WTC11 (cell line): Measurements from ENCODE around the gene ZNF669. TPM values are rescaled to one million over a fixed set of nuclear protein-coding genes. Genes with fewer than 3 reads are reported as not detected.

Experiments
- ATAC-seq: fragments of 200-7000 bp; cut with Tn5 transposase; 2 replicates; pipeline ENCODE4 v1.10.0; 2021; ENCODE audit warnings: mild to moderate bottlenecking, moderate library complexity
- CTCF ChIA-PET: fragments of 300-600 bp; sonication (Branson Sonifier 250); formaldehyde crosslinking; loops from one replicate; lab custom pipeline; 2021; ENCODE audit warnings: antibody characterized with exemption; lab: Charles Lee
- POLR2A ChIA-PET: fragments of 350-600 bp; sonication (Branson Sonifier 250); formaldehyde crosslinking; loops from one replicate; lab custom pipeline; 2021; ENCODE audit warnings: antibody characterized with exemption; lab: Charles Lee
- DNase-seq: peaks from one replicate; pipeline ENCODE4 v3.0.0; 2021; ENCODE audit warnings: low spot score
- H3K27ac Mint-ChIP-seq: 2 replicates; pipeline ENCODE4 v1.8.0; 2021; ENCODE audit warnings: mixed read lengths
- H3K27me3 Mint-ChIP-seq: 2 replicates; pipeline ENCODE4 v1.8.0; 2021; ENCODE audit warnings: low read depth, mild to moderate bottlenecking, moderate library complexity, mixed read lengths
- H3K36me3 Mint-ChIP-seq: 2 replicates; pipeline ENCODE4 v1.8.0; 2021; ENCODE audit warnings: mixed read lengths
- H3K4me1 Mint-ChIP-seq: 2 replicates; pipeline ENCODE4 v1.8.0; 2022; ENCODE audit warnings: mixed read lengths
- H3K4me3 Mint-ChIP-seq: 2 replicates; pipeline ENCODE4 v1.8.0; 2021; ENCODE audit warnings: mild to moderate bottlenecking, moderate library complexity, mixed read lengths
- H3K9me3 Mint-ChIP-seq: 2 replicates; pipeline ENCODE4 v1.8.0; 2021; ENCODE audit warnings: mixed read lengths
- ARID4B ChIP-seq: sonication (generic); formaldehyde crosslinking; IDR thresholded peaks from 2 replicates; pipeline ENCODE4 v1.8.0; 2023; ENCODE audit warnings: missing genetic modification reagents, mild to moderate bottlenecking, borderline replicate concordance
- CREB1 ChIP-seq: sonication (generic); formaldehyde crosslinking; IDR thresholded peaks from 2 replicates; pipeline ENCODE4 v1.8.0; 2023; ENCODE audit warnings: mild to moderate bottlenecking, missing genetic modification reagents
- CREM ChIP-seq: sonication (generic); formaldehyde crosslinking; IDR thresholded peaks from 2 replicates; pipeline ENCODE4 v1.8.1; 2022; ENCODE audit warnings: mild to moderate bottlenecking, missing genetic modification reagents, moderate library complexity
- ETV6 ChIP-seq: sonication (generic); formaldehyde crosslinking; IDR thresholded peaks from 2 replicates; pipeline ENCODE4 v1.8.1; 2022; ENCODE audit warnings: mild to moderate bottlenecking, missing genetic modification reagents
- FOXK1 ChIP-seq: sonication (generic); formaldehyde crosslinking; IDR thresholded peaks from 2 replicates; pipeline ENCODE4 v1.8.0; 2022; ENCODE audit warnings: mild to moderate bottlenecking, moderate library complexity, missing genetic modification reagents
- FOXP1 ChIP-seq: sonication (generic); formaldehyde crosslinking; IDR thresholded peaks from 2 replicates; pipeline ENCODE4 v1.8.0; 2022; ENCODE audit warnings: missing genetic modification reagents, mild to moderate bottlenecking, moderate library complexity, borderline replicate concordance
- HMGXB4 ChIP-seq: sonication (generic); formaldehyde crosslinking; IDR thresholded peaks from 2 replicates; pipeline ENCODE4 v1.8.1; 2023; ENCODE audit warnings: mild to moderate bottlenecking, moderate library complexity, missing genetic modification reagents
- NFE2L1 ChIP-seq: sonication (generic); formaldehyde crosslinking; IDR thresholded peaks from 2 replicates; pipeline ENCODE4 v1.8.1; 2023; ENCODE audit warnings: missing genetic modification reagents
- SMAD3 ChIP-seq: sonication (generic); formaldehyde crosslinking; IDR thresholded peaks from 2 replicates; pipeline ENCODE4 v1.8.0; 2022; ENCODE audit warnings: missing genetic modification reagents, mild to moderate bottlenecking, borderline replicate concordance
- TEAD1 ChIP-seq: sonication (generic); formaldehyde crosslinking; IDR thresholded peaks from 2 replicates; pipeline ENCODE4 v1.8.0; 2022; ENCODE audit warnings: mild to moderate bottlenecking, missing genetic modification reagents
- TEAD4 ChIP-seq: sonication (generic); formaldehyde crosslinking; IDR thresholded peaks from 2 replicates; pipeline ENCODE4 v1.8.0; 2022; ENCODE audit warnings: mild to moderate bottlenecking, missing genetic modification reagents
- TP53 ChIP-seq: sonication (generic); formaldehyde crosslinking; IDR thresholded peaks from 2 replicates; pipeline ENCODE4 v1.8.1; 2023; ENCODE audit warnings: mild to moderate bottlenecking, missing genetic modification reagents
- ZNF263 ChIP-seq: sonication (generic); formaldehyde crosslinking; IDR thresholded peaks from 2 replicates; pipeline ENCODE4 v1.8.1; 2022; ENCODE audit warnings: low read depth, mild to moderate bottlenecking, moderate library complexity, missing genetic modification reagents
- ZNF317 ChIP-seq: sonication (generic); formaldehyde crosslinking; IDR thresholded peaks from 2 replicates; pipeline ENCODE4 v1.8.1; 2023; ENCODE audit warnings: low read depth, mild to moderate bottlenecking, moderate library complexity, missing genetic modification reagents, borderline replicate concordance
- total RNA-seq: library from RNA; stranded (reverse); gene quantifications from 3 replicates; pipeline ENCODE4 v1.2.3, GENCODE V29; 2021
- TF ChIP-seq, protein P1 (sequence below): sonication (generic); formaldehyde crosslinking; IDR thresholded peaks from 2 replicates; pipeline ENCODE4 v1.8.1; 2022; ENCODE audit warnings: mild to moderate bottlenecking, moderate library complexity, missing genetic modification reagents
- TF ChIP-seq, protein P2 (sequence below): sonication (generic); formaldehyde crosslinking; IDR thresholded peaks from 2 replicates; pipeline ENCODE4 v1.8.0; 2022; ENCODE audit warnings: mild to moderate bottlenecking, missing genetic modification reagents
- TF ChIP-seq, protein P3 (sequence below): sonication (generic); formaldehyde crosslinking; IDR thresholded peaks from 2 replicates; pipeline ENCODE4 v1.8.0; 2022; ENCODE audit warnings: mild to moderate bottlenecking, missing genetic modification reagents
- TF ChIP-seq, protein P4 (sequence below): sonication (generic); formaldehyde crosslinking; IDR thresholded peaks from 2 replicates; pipeline ENCODE4 v1.8.1; 2023; ENCODE audit warnings: mild to moderate bottlenecking, missing genetic modification reagents
- TF ChIP-seq, protein P5 (sequence below): sonication (generic); formaldehyde crosslinking; IDR thresholded peaks from 2 replicates; pipeline ENCODE4 v1.8.0; 2022; ENCODE audit warnings: mild to moderate bottlenecking, missing genetic modification reagents
- TF ChIP-seq, protein P6 (sequence below): sonication (generic); formaldehyde crosslinking; IDR thresholded peaks from 2 replicates; pipeline ENCODE4 v1.8.0; 2023; ENCODE audit warnings: mild to moderate bottlenecking, missing genetic modification reagents

The ZNF669 gene
- total RNA-seq, 1 experiment from 2014 or later = 18.3 TPM

GRCh38 chr1:247078258-247079140 is 25.7 kb downstream of the ZNF669 start, which contains the start of gene ZNF670:
ZNF670 (minus strand) TSS chr1:247078811; CDS start chr1:247078596, 215 bp downstream.
- DNase-seq = peak; percentile 99
- peaks cover 40% of the 10 kb centered on the region for H3K9me3 Mint-ChIP-seq
- CTCF ChIA-PET = interaction anchor here (1.0 to 1.8 kb wide), 3 partner anchors 8 to 68 kb away, joined by 3 to 6 read pairs (median 5); no protein-coding TSS in a partner anchor
- TF ChIP-seq FOXK1 (CRISPR knock-in tag) (peak; percentile 46; the same call in 1 of the 2 replicates), TEAD1 (CRISPR knock-in tag) (peak; percentile 35; the same call in 1 of the 2 replicates), HMGXB4 (peak; percentile 89; the same call in 1 of the 2 replicates), CREB1 (CRISPR knock-in tag) (0 out of 2 replicates have a peak, but pooled peaks have one; percentile 64), SMAD3 (CRISPR knock-in tag) (0 out of 2 replicates have a peak, but pooled peaks have one; percentile 60), ARID4B (CRISPR knock-in tag) (peak; percentile 51; the same call in 1 of the 2 replicates), FOXP1 (CRISPR knock-in tag) (0 out of 2 replicates have a peak, but pooled peaks have one; percentile 38), TEAD4 (no peak), ETV6 (CRISPR knock-in tag) (peak; percentile 82; the same call in 1 of the 2 replicates), TP53 (CRISPR knock-in tag) (no peak), ZNF263 (CRISPR knock-in tag) (no peak), ZNF317 (CRISPR knock-in tag) (no peak), CREM (CRISPR knock-in tag) (peak; percentile 53; the same call in 1 of the 2 replicates), NFE2L1 (no peak)
- TF ChIP-seq, protein P1, sequence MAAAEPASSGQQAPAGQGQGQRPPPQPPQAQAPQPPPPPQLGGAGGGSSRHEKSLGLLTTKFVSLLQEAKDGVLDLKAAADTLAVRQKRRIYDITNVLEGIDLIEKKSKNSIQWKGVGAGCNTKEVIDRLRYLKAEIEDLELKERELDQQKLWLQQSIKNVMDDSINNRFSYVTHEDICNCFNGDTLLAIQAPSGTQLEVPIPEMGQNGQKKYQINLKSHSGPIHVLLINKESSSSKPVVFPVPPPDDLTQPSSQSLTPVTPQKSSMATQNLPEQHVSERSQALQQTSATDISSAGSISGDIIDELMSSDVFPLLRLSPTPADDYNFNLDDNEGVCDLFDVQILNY (CRISPR knock-in tag) = peak; percentile 61; the same call in 1 of the 2 replicates
- TF ChIP-seq, protein P2, sequence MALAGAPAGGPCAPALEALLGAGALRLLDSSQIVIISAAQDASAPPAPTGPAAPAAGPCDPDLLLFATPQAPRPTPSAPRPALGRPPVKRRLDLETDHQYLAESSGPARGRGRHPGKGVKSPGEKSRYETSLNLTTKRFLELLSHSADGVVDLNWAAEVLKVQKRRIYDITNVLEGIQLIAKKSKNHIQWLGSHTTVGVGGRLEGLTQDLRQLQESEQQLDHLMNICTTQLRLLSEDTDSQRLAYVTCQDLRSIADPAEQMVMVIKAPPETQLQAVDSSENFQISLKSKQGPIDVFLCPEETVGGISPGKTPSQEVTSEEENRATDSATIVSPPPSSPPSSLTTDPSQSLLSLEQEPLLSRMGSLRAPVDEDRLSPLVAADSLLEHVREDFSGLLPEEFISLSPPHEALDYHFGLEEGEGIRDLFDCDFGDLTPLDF (CRISPR knock-in tag) = peak; percentile 70; the same call in 1 of the 2 replicates
- TF ChIP-seq, protein P3, sequence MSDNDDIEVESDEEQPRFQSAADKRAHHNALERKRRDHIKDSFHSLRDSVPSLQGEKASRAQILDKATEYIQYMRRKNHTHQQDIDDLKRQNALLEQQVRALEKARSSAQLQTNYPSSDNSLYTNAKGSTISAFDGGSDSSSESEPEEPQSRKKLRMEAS (CRISPR knock-in tag) = peak; percentile 67
- TF ChIP-seq, protein P4, sequence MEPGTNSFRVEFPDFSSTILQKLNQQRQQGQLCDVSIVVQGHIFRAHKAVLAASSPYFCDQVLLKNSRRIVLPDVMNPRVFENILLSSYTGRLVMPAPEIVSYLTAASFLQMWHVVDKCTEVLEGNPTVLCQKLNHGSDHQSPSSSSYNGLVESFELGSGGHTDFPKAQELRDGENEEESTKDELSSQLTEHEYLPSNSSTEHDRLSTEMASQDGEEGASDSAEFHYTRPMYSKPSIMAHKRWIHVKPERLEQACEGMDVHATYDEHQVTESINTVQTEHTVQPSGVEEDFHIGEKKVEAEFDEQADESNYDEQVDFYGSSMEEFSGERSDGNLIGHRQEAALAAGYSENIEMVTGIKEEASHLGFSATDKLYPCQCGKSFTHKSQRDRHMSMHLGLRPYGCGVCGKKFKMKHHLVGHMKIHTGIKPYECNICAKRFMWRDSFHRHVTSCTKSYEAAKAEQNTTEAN = no peak
- TF ChIP-seq, protein P5, sequence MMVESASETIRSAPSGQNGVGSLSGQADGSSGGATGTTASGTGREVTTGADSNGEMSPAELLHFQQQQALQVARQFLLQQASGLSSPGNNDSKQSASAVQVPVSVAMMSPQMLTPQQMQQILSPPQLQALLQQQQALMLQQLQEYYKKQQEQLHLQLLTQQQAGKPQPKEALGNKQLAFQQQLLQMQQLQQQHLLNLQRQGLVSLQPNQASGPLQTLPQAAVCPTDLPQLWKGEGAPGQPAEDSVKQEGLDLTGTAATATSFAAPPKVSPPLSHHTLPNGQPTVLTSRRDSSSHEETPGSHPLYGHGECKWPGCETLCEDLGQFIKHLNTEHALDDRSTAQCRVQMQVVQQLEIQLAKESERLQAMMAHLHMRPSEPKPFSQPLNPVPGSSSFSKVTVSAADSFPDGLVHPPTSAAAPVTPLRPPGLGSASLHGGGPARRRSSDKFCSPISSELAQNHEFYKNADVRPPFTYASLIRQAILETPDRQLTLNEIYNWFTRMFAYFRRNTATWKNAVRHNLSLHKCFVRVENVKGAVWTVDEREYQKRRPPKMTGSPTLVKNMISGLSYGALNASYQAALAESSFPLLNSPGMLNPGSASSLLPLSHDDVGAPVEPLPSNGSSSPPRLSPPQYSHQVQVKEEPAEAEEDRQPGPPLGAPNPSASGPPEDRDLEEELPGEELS (CRISPR knock-in tag) = peak; percentile 62; the same call in 1 of the 2 replicates
- TF ChIP-seq, protein P6, sequence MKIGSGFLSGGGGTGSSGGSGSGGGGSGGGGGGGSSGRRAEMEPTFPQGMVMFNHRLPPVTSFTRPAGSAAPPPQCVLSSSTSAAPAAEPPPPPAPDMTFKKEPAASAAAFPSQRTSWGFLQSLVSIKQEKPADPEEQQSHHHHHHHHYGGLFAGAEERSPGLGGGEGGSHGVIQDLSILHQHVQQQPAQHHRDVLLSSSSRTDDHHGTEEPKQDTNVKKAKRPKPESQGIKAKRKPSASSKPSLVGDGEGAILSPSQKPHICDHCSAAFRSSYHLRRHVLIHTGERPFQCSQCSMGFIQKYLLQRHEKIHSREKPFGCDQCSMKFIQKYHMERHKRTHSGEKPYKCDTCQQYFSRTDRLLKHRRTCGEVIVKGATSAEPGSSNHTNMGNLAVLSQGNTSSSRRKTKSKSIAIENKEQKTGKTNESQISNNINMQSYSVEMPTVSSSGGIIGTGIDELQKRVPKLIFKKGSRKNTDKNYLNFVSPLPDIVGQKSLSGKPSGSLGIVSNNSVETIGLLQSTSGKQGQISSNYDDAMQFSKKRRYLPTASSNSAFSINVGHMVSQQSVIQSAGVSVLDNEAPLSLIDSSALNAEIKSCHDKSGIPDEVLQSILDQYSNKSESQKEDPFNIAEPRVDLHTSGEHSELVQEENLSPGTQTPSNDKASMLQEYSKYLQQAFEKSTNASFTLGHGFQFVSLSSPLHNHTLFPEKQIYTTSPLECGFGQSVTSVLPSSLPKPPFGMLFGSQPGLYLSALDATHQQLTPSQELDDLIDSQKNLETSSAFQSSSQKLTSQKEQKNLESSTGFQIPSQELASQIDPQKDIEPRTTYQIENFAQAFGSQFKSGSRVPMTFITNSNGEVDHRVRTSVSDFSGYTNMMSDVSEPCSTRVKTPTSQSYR (CRISPR knock-in tag) = 0 out of 2 replicates have a peak, but pooled peaks have one; percentile 65

More at GRCh38 chr1:247078258-247079140, 25.7 kb downstream of the ZNF669 start, which contains the start of gene ZNF670:
- peaks cover 8% of the 10 kb centered on the region; the same call in 1 of the 2 replicates for H3K27me3 Mint-ChIP-seq
- ATAC-seq = peak; percentile 99
- POLR2A ChIA-PET = interaction anchor here (0.5 to 1.4 kb wide), 6 partner anchors 11 to 132 kb away, joined by 3 to 5 read pairs (median 3); no protein-coding TSS in a partner anchor
- H3K36me3 Mint-ChIP-seq = peaks cover 43% of the 10 kb centered on the region
- H3K4me1 Mint-ChIP-seq = peaks cover 18% of the 10 kb centered on the region
- H3K4me3 Mint-ChIP-seq = peak within 1 kb of the TSS; percentile 98
- peak within 1 kb of the TSS; percentile 92 for H3K27ac Mint-ChIP-seq
